Mesenchymal stem cell (in vitro differentiated cells and primary cell): Measurements from ENCODE around the gene TEKT5.
A peak's percentile ranks its signal among the peaks of the same experiment; 100 is the strongest.
"Not testable (repeated sequence)": the region's sequence is repeated elsewhere in the genome, so short reads cannot be mapped to it uniquely, and the experiment has no call there.

Experiments
- DNase-seq: peaks from one replicate; pipeline ENCODE4 v3.0.0-alpha.2; 2013
- H2AFZ ChIP-seq: one replicate; pipeline ENCODE4 v1.6.1; 2013; ENCODE audit warnings: low read depth, mild to moderate bottlenecking, control low read depth, inconsistent platforms, low read length, moderate library complexity
- H2AK5ac ChIP-seq: 2 replicates; pipeline ENCODE4 v1.6.1; 2013; ENCODE audit warnings: low read length, moderate library complexity, mild to moderate bottlenecking, inconsistent platforms; ENCODE audit not compliant: severe bottlenecking
- H2BK120ac ChIP-seq: one replicate; pipeline ENCODE4 v1.6.1; 2013; ENCODE audit warnings: low read depth, mild to moderate bottlenecking, inconsistent platforms, low read length, moderate library complexity
- H2BK12ac ChIP-seq, 2 experiments: one replicate each; pipeline ENCODE4 v1.6.1; 2013; ENCODE audit warnings: inconsistent platforms in 2 of 2, low read length in 2 of 2, mild to moderate bottlenecking in 2 of 2, moderate library complexity in 2 of 2, control low read depth in 1 of 2
- H2BK15ac ChIP-seq: one replicate; pipeline ENCODE4 v1.6.1; 2013; ENCODE audit warnings: mild to moderate bottlenecking, low read depth, inconsistent platforms; ENCODE audit not compliant: poor library complexity, severe bottlenecking
- H2BK5ac ChIP-seq: 2 replicates; pipeline ENCODE4 v1.6.1; 2013; ENCODE audit warnings: low read depth, mild to moderate bottlenecking, low read length, control low read depth, inconsistent platforms; ENCODE audit not compliant: poor library complexity, severe bottlenecking
- H3K14ac ChIP-seq, 2 experiments: one replicate each; pipeline ENCODE4 v1.6.1; 2013; ENCODE audit warnings: inconsistent platforms in 2 of 2, low read length in 2 of 2, control low read depth in 1 of 2, mild to moderate bottlenecking in 1 of 2, moderate library complexity in 1 of 2
- H3K18ac ChIP-seq, 2 experiments: one replicate each; pipeline ENCODE4 v1.6.1; 2013; ENCODE audit warnings: inconsistent platforms in 2 of 2, low read length in 2 of 2, control low read depth in 1 of 2, low read depth in 1 of 2, mild to moderate bottlenecking in 1 of 2
- H3K23ac ChIP-seq, 2 experiments: one replicate each; pipeline ENCODE4 v1.6.1; 2013; ENCODE audit warnings: inconsistent platforms in 2 of 2, low read length in 2 of 2, mild to moderate bottlenecking in 2 of 2, moderate library complexity in 2 of 2, control low read depth in 1 of 2
- H3K27ac ChIP-seq: 2 replicates; pipeline ENCODE4 v1.5.1; 2013; ENCODE audit warnings: mild to moderate bottlenecking, moderate library complexity, low read length, control low read depth, inconsistent platforms; ENCODE audit not compliant: poor library complexity, severe bottlenecking
- H3K27me3 ChIP-seq, 2 experiments: 2 replicates each; pipeline versions ENCODE4 v1.6.1 to v1.7.0; 2013; ENCODE audit warnings: low read length in 2 of 2, mild to moderate bottlenecking in 2 of 2, moderate library complexity in 2 of 2, control low read depth in 1 of 2, inconsistent platforms in 1 of 2; ENCODE audit not compliant: control insufficient read depth in 1 of 2, insufficient read depth in 1 of 2
- H3K36me3 ChIP-seq, 2 experiments: 2 replicates each; pipeline versions ENCODE4 v1.6.1 to v1.7.0; 2013; ENCODE audit warnings: low read length in 2 of 2, control low read depth in 1 of 2, inconsistent platforms in 1 of 2, low read depth in 1 of 2, mild to moderate bottlenecking in 1 of 2; ENCODE audit not compliant: insufficient read depth in 2 of 2, control insufficient read depth in 1 of 2
- H3K4ac ChIP-seq, 2 experiments: one replicate each; pipeline ENCODE4 v1.6.1; 2013; ENCODE audit warnings: inconsistent platforms in 2 of 2, low read length in 2 of 2, mild to moderate bottlenecking in 2 of 2, moderate library complexity in 2 of 2, control low read depth in 1 of 2, low read depth in 1 of 2
- H3K4me1 ChIP-seq: 2 replicates; pipeline ENCODE4 v1.6.1; 2013; ENCODE audit warnings: low read depth, low read length, control low read depth; ENCODE audit not compliant: control insufficient read depth, insufficient read depth
- H3K4me2 ChIP-seq: 2 replicates; pipeline ENCODE4 v1.6.1; 2013; ENCODE audit warnings: low read length, mild to moderate bottlenecking, inconsistent platforms; ENCODE audit not compliant: poor library complexity, severe bottlenecking
- H3K4me3 ChIP-seq, 2 experiments: 2 replicates each; pipeline versions ENCODE4 v1.5.1 to v1.7.0; 2013; ENCODE audit warnings: low read length in 2 of 2, mild to moderate bottlenecking in 2 of 2, control low read depth in 1 of 2, low read depth in 1 of 2; ENCODE audit not compliant: insufficient read depth in 1 of 2
- H3K79me1 ChIP-seq: replicated peaks from 2 replicates; pipeline ENCODE4 v1.6.1; 2013; ENCODE audit warnings: mild to moderate bottlenecking, control low read depth, low read length, inconsistent platforms; ENCODE audit not compliant: poor library complexity, severe bottlenecking
- H3K9ac ChIP-seq: 2 replicates; pipeline ENCODE4 v1.7.0; 2013; ENCODE audit warnings: mild to moderate bottlenecking, low read length, moderate library complexity
- H3K9me3 ChIP-seq: 2 replicates; pipeline ENCODE4 v1.7.0; 2013; ENCODE audit warnings: mild to moderate bottlenecking, low read length; ENCODE audit not compliant: control insufficient read depth
- H4K8ac ChIP-seq: one replicate; pipeline ENCODE4 v1.6.1; 2013; ENCODE audit warnings: inconsistent platforms, mild to moderate bottlenecking, low read length, moderate library complexity
- H4K91ac ChIP-seq: one replicate; pipeline ENCODE4 v1.6.1; 2013; ENCODE audit warnings: mild to moderate bottlenecking, low read length, inconsistent platforms
- WGBS: methylation state at CpG from one replicate; pipeline ENCODE4 v1.1.7; 2013; ENCODE audit warnings: mixed read lengths; 5-methylcytosine and 5-hydroxymethylcytosine counted together

TEKT5 gene

GRCh38 chr16:10741249-10741648 is 46.5 kb upstream of the TEKT5 start:
- not testable (repeated sequence) for H3K4me3 ChIP-seq, H3K18ac ChIP-seq, H2BK120ac ChIP-seq, H3K27me3 ChIP-seq, H3K27ac ChIP-seq, H2BK5ac ChIP-seq, H3K14ac ChIP-seq, H2AK5ac ChIP-seq, H3K23ac ChIP-seq, H4K91ac ChIP-seq, H2AFZ ChIP-seq, H3K4me2 ChIP-seq, DNase-seq, H3K79me1 ChIP-seq, H3K9ac ChIP-seq, H3K4ac ChIP-seq, H3K36me3 ChIP-seq, H3K9me3 ChIP-seq, H3K4me1 ChIP-seq, H2BK12ac ChIP-seq, H4K8ac ChIP-seq, H2BK15ac ChIP-seq
- WGBS, result over 99% methylated on average over 10 of the region's 10 CpGs

GRCh38 chr16:10740845-10741208 is 46.1 kb upstream of the TEKT5 start:
- no peak overlapping the region for H2BK5ac ChIP-seq
- no peaks in the 10 kb centered on the region for H3K27me3 ChIP-seq
- H2BK15ac ChIP-seq, result no peak overlapping the region
- DNase-seq, result no peak
- H3K4me1 ChIP-seq, result peaks cover 9% of the 10 kb centered on the region
- H3K9me3 ChIP-seq, result no peaks in the 10 kb centered on the region
- no peak overlapping the region for H2AK5ac ChIP-seq
- 73% methylated on average over 2 of the region's 2 CpGs for WGBS
- H4K91ac ChIP-seq, result no peak overlapping the region
- no peak overlapping the region for H3K18ac ChIP-seq
- H3K14ac ChIP-seq, result no peak overlapping the region
- no peak overlapping the region for H3K4me3 ChIP-seq
- no peak overlapping the region for H3K9ac ChIP-seq
- H3K4ac ChIP-seq, result no peak overlapping the region
- H3K4me2 ChIP-seq, result no peak overlapping the region
- no peaks in the 10 kb centered on the region for H3K36me3 ChIP-seq
- H3K27ac ChIP-seq, result no peak overlapping the region
- H3K79me1 ChIP-seq, result peaks cover 3% of the 10 kb centered on the region
- no peak overlapping the region for H4K8ac ChIP-seq
- no peak overlapping the region for H2AFZ ChIP-seq
- H2BK120ac ChIP-seq, result no peak overlapping the region
- H2BK12ac ChIP-seq, result no peak overlapping the region
- H3K23ac ChIP-seq, result no peak overlapping the region

GRCh38 chr16:10740000-10740844 is 45.5 kb upstream of the TEKT5 start:
- H2BK15ac ChIP-seq, result no peak overlapping the region
- H4K91ac ChIP-seq, result peak overlapping the region; percentile 23
- H3K27me3 ChIP-seq, result no peaks in the 10 kb centered on the region
- no peak overlapping the region for H2AFZ ChIP-seq
- no peak overlapping the region for H2AK5ac ChIP-seq
- no peak overlapping the region for H3K23ac ChIP-seq
- no peak overlapping the region for H4K8ac ChIP-seq
- no peak overlapping the region for H3K14ac ChIP-seq
- no peaks in the 10 kb centered on the region for H3K9me3 ChIP-seq
- H3K9ac ChIP-seq, result no peak overlapping the region
- no peak overlapping the region for H2BK5ac ChIP-seq
- no peak overlapping the region for H3K4me2 ChIP-seq
- 97% methylated on average over 10 of the region's 10 CpGs for WGBS
- H2BK12ac ChIP-seq, result peak overlapping the region; percentile 24 to 86
- no peak overlapping the region for H3K27ac ChIP-seq
- H3K18ac ChIP-seq, result no peak overlapping the region
- no peak for DNase-seq
- peaks cover 9% of the 10 kb centered on the region for H3K4me1 ChIP-seq
- no peaks in the 10 kb centered on the region for H3K36me3 ChIP-seq
- no peak overlapping the region for H2BK120ac ChIP-seq
- H3K79me1 ChIP-seq, result no peaks in the 10 kb centered on the region
- H3K4me3 ChIP-seq, result no peak overlapping the region
- no peak overlapping the region for H3K4ac ChIP-seq

- Histone ChIP-seq H3K27me3 (no peaks in the 10 kb centered on the region), H2BK5ac (no peak overlapping the region), H3K4ac (no peak overlapping the region), H3K23ac (no peak overlapping the region), H3K27ac (no peak overlapping the region), H2BK120ac (no peak overlapping the region), H3K4me3 (no peak overlapping the region), H3K4me1 (peaks cover 6% of the 10 kb centered on the region), H2BK12ac (peak overlapping the region; percentile 32 to 59), H4K91ac (peak overlapping the region; percentile 70), H3K18ac (peak overlapping the region; percentile 5 to 67), H2AK5ac (no peak overlapping the region), H3K9me3 (no peaks in the 10 kb centered on the region), H3K14ac (no peak overlapping the region), H3K9ac (peak overlapping the region; percentile 74), H2BK15ac (no peak overlapping the region), H2AFZ (no peak overlapping the region), H3K36me3 (no peaks in the 10 kb centered on the region), H3K79me1 (no peaks in the 10 kb centered on the region), H4K8ac (peak overlapping the region; percentile 86), H3K4me2 (no peak overlapping the region)
- WGBS, result 28% methylated on average over 10 of the region's 12 CpGs
- peak; percentile 89 for DNase-seq
Observed at GRCh38 chr16:10738231-10739077, 43.7 kb upstream of the TEKT5 start.
